ENCODE data around the gene ABCC2. TPM values are rescaled to one million over a fixed set of nuclear protein-coding genes. Genes with fewer than 3 reads are reported as not detected.
"Not testable (repeated sequence)": the region's sequence is repeated elsewhere in the genome, so short reads cannot be mapped to it uniquely, and the experiment has no call there.

Gene ABCC2
- total and polyA plus RNA-seq, 11 donors: 0.08 to 0.72 (median 0.20) TPM; not detected in 1

DNA sequence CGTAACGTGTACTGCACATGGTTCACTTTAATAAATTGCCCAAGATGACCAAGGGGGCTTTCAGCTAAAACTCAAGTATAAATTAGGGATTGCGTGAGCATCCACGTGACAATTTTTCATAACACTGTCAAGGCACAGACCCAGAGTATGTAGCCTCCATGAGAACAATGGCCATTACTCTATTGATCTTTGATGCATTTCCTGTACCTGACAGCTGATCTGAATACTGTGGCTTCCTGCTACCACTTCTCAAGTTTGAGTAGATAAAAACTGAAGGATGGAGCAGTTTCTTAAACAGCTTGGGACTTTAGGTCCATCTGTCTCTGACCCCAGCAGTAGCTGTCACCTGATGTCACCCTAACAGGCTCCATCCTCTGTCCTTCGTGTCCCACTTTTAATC is 98.9 kb downstream of the ABCC2 start:
- Histone ChIP-seq H3K9me3 (no peaks in the 10 kb centered on the region), H3K27ac (peak overlapping the region in 2 of 12 donors; percentile 34 to 57), H3K27me3 (no peaks in the 10 kb centered on the region), H3K4me3 (no peak overlapping the region), H3K36me3 (peaks cover 0 to 100% (median 97%) of the 10 kb centered on the region in 9 donors), H3K4me1 (peaks cover 0 to 4% (median 0%) of the 10 kb centered on the region in 12 donors)
- 90 to 97% (median 92%) methylated on average over 5 of the region's 5 CpGs for WGBS, 4 donors
- TF ChIP-seq, protein P1, sequence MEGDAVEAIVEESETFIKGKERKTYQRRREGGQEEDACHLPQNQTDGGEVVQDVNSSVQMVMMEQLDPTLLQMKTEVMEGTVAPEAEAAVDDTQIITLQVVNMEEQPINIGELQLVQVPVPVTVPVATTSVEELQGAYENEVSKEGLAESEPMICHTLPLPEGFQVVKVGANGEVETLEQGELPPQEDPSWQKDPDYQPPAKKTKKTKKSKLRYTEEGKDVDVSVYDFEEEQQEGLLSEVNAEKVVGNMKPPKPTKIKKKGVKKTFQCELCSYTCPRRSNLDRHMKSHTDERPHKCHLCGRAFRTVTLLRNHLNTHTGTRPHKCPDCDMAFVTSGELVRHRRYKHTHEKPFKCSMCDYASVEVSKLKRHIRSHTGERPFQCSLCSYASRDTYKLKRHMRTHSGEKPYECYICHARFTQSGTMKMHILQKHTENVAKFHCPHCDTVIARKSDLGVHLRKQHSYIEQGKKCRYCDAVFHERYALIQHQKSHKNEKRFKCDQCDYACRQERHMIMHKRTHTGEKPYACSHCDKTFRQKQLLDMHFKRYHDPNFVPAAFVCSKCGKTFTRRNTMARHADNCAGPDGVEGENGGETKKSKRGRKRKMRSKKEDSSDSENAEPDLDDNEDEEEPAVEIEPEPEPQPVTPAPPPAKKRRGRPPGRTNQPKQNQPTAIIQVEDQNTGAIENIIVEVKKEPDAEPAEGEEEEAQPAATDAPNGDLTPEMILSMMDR (IDR thresholded peaks at IDR 0.05): no peak
- no peak for TF ChIP-seq POLR2A (IDR thresholded peaks at IDR 0.05)
- intact Hi-C loops (cut with DNase I): no loop called here
- DNase-seq: no peak
- no peak for ATAC-seq

DNA sequence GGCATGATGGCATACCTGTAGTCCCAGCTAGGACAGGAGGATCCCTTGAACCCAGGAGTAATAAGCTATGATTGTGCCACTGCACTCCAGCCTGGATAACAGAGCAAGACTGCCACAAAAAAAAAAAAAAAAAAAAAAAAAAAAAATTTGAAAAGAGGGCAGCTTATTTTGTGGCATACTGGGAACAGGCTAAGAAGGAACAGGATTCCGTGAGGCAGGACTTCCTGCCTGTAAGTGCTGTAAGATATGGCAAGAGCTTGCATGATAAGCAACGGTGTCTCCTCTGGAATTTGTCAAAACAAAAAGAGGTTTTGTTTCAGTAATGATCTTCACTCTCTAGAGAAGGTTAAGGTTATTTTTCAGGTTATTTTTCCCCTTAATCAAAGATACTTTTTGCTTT is 101.1 kb downstream of the ABCC2 start:
- ATAC-seq (no peak), DNase-seq (no peak)
- intact Hi-C loops (cut with DNase I): no loop called here
- no peak overlapping the region for H3K27ac ChIP-seq
- no peaks in the 10 kb centered on the region for H3K27me3 ChIP-seq
- H3K36me3 ChIP-seq: peaks cover 3 to 100% (median 96%) of the 10 kb centered on the region in 9 donors
- TF ChIP-seq, protein P1 (IDR thresholded peaks at IDR 0.05): no peak
- TF ChIP-seq POLR2A (IDR thresholded peaks at IDR 0.05): no peak
- no peaks in the 10 kb centered on the region for H3K9me3 ChIP-seq
- H3K4me3 ChIP-seq: no peak overlapping the region
- 20 to 28% (median 25%) methylated on average over 2 of the region's 2 CpGs for WGBS, 4 donors
- peaks cover 0 to 4% (median 0%) of the 10 kb centered on the region in 12 donors for H3K4me1 ChIP-seq

DNA sequence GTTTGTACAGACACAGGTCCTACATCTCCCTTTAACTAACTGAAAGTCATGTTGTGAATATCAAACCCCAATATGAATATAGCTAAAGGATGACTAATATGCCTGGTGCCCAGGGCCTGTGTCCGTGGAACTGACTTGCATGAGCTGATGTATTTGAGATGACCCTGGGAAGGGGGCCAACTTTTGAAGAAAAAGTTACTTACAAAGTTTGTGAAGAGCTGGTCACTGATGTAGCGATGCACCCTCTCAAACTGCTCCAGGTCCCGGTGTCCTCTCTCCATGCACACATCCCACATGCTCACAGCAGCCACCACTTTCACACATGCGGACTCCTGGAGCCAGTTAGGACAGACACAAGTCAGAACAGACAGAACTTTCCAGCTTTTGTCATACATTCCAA is 106.2 kb downstream of the ABCC2 start:
- Histone ChIP-seq H3K4me1 (no peaks in the 10 kb centered on the region), H3K36me3 (peaks cover 3 to 81% (median 65%) of the 10 kb centered on the region in 9 donors), H3K4me3 (no peak overlapping the region), H3K27ac (no peak overlapping the region), H3K27me3 (no peaks in the 10 kb centered on the region), H3K9me3 (no peaks in the 10 kb centered on the region)
- ATAC-seq: peak in 1 of 4 donors; percentile 22
- WGBS, 4 donors: 73 to 85% (median 82%) methylated on average over 4 of the region's 4 CpGs
- TF ChIP-seq POLR2A (IDR thresholded peaks at IDR 0.05): no peak
- TF ChIP-seq, protein P1 (IDR thresholded peaks at IDR 0.05): no peak
- intact Hi-C loops (cut with DNase I): no loop called here
- no peak for DNase-seq

DNA sequence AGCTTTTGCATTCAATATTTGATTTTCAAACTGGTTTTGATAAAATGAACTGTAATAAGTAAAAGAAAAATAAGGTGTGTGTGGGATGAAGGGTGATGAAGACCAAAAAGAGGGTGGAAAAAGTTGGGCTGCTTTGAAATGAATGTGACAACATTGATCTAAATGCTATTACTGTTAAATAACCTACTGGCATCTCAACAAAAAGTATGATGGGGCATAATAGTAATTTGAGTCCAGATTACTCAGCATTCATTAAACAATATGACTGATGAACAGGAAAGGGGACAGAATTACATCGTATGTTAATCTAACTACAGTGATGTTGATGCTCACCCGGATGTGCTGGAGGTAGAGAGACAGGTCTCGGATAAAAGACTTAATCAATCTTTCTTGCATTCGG is 112.2 kb downstream of the ABCC2 start:
- no peak for ATAC-seq

GRCh38 chr10:99895066-99895465 is 112.6 kb downstream of the ABCC2 start:
- 91 to 98% (median 94%) methylated on average over 9 of the region's 9 CpGs for WGBS, 4 donors
- H3K4me1 ChIP-seq; intact Hi-C loops (cut with DNase I); H3K27me3 ChIP-seq; H3K27ac ChIP-seq; ATAC-seq; DNase-seq; H3K9me3 ChIP-seq; H3K4me3 ChIP-seq: not testable (repeated sequence)
- H3K36me3 ChIP-seq: peaks cover 0 to 83% (median 75%) of the 10 kb centered on the region in 9 donors

More for the DNA sequence above, 112.2 kb downstream of the ABCC2 start:
- TF ChIP-seq, protein P1 (IDR thresholded peaks at IDR 0.05): no peak
- TF ChIP-seq POLR2A (IDR thresholded peaks at IDR 0.05): no peak
- Histone ChIP-seq H3K4me3 (no peak overlapping the region), H3K4me1 (no peaks in the 10 kb centered on the region), H3K27ac (no peak overlapping the region), H3K9me3 (no peaks in the 10 kb centered on the region), H3K36me3 (peaks cover 0 to 83% (median 71%) of the 10 kb centered on the region in 9 donors), H3K27me3 (no peaks in the 10 kb centered on the region)
- intact Hi-C loops (cut with DNase I): no loop called here
- no peak for DNase-seq
- 92 to 95% (median 92%) methylated on average over 4 of the region's 4 CpGs for WGBS, 4 donors
